GM18505 (cell line): Measurements from ENCODE around the gene MB21D2.

Experiments
- ATAC-seq: cut with Tn5 transposase; IDR thresholded peaks from one replicate; pipeline ENCODE4 v1.9.1; 2021; ENCODE audit not compliant: unreplicated experiment
- POLR2A ChIP-seq: IDR thresholded peaks from 4 replicates; pipeline ENCODE4 v1.6.1; 2011; ENCODE audit warnings: borderline replicate concordance; ENCODE audit not compliant: insufficient read depth, insufficient read length; ENCODE audit errors: extremely low read depth

MB21D2 gene

DNA sequence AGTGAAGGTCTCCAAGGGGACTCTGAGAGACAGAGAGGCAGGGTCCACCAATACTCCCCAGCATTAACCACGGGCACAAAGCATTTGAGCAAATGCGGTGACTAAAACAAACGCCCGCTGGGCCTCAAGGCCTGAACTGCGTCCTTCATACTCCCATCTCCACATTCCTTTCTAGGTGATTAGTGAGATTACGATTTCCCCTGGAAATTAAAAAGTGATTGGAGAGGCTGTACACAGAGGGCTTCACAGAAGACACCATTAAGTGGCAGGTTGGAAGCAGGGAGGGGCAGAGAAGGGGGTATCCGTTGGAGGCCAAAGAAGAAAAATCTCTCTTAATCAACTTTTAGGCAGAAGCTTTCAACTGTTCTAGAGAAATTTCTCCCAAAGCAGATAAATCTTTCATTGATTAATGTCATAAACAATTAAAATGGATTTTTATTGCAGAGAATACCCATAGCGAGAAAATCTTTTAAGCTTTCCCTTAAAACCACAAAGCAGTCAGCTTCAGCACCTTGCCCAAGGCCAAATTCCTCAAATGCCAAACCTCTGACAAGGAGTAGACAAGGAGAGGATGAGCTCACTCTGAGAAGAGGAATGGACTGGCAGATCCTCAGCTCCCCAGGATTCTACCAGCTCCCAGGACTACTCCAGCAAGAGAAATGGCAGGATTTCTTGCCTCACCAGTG, 38.2 kb downstream of the MB21D2 start:
- ATAC-seq: no peak
- TF ChIP-seq POLR2A: no peak

DNA sequence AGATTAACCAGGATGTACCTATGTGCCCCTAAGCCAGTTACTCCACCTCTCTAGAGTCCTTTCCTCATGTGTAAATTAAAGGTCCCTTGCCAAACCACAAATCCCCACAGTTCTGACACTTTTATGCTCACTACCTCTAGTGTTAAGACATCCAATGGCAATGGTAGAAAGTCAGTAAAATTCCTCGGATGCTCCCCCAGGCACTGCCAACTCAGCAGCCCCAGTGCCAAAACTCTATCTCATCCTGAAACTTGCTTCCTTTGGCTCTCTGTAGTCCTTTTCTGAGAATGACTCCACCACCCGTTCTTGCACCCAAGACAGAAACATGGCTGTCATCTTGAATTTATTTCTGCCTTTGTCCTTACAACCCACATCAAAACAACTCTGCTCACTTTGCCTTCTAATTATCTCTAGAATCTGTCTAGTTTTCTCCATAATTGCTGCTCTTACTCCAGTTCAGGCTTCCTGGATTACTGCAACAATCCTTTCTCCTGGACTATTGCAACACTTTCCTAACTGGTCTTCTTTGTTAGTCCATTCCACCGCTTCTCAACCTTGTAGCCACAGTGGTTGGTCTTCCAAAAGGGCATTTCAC, 41.6 kb downstream of the MB21D2 start:
- ATAC-seq: no peak
- no peak for TF ChIP-seq POLR2A

DNA sequence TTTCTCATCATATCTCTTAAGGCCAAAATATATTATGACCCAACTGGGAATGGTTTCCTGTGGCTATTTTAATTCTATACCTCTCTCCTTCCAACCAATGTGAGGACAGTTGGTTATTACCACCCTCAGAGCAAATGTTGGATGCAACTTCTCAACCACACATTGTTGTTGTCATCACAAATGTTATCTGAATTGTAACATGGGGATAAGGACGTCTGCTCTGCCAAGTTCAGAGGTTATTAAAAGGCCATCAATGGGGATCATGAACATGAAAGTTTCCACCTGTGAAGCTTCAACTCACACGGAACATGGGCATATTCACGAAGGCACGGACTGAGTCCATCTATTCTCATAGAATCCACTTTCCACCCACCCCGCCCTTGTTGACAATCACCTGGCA, 46.8 kb downstream of the MB21D2 start:
- ATAC-seq: no peak
- TF ChIP-seq POLR2A: no peak

DNA sequence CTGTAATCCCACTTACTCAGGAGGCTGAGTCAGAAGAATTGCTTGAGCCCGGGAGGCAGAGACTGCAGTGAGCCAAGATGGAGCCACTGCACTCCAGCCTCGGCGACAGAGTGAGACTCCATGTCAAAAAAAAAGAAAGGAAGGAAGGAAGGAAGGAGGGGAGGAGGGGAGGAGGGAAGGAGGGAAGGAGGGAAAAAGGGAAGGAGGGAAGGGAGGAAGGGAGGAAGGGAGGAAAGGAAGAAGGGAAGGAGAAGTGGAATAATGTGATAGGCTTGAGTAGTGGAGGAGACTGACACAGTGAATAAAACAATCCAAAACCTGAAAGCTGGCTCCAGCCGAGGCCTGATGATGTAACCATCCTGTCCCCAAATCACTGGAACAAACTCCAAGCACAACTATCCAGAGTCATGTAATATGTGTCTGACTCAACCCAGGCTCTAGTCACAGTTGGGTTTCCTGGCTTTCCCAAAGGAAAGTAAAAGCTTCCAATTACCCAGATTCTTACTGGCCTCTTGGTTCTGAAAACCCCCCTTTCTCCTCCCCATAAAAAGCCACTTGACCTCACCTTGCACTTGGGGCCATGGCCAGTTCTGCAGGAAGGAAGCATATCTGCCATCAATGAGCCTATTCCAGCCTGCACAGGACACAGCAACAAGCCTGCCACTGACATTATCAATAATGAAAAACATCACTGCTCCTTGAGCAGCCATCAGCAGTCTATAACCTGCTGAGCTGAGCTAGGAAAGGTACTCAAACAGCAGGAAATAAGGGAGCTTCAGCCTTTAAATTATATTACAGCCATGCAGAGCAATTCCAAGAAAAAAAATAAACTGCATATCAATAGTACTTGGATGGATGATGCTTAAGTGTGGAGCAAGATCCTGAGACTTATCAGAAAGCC, 48.3 kb downstream of the MB21D2 start:
- ATAC-seq: no peak
- TF ChIP-seq POLR2A: no peak

DNA sequence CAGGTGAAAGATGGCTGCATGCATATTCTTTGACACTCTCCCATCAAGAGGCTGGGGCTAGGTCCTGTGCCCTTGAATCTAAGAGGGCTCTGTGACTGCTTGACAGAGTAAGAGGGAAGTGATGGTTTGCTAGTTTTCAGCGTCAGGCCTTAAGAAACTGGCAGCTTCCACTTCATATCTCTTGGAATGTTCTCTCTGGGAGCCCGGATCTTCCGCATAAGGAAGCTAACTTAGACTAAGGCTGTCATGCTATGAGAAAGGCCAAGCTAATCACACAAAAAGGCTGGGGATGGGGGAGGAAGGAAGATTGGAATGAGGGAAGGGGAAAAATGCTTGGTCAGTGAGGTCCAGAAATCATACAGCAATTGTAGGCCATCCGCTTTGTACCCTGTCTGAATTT, 50.0 kb downstream of the MB21D2 start:
- ATAC-seq: no peak

DNA sequence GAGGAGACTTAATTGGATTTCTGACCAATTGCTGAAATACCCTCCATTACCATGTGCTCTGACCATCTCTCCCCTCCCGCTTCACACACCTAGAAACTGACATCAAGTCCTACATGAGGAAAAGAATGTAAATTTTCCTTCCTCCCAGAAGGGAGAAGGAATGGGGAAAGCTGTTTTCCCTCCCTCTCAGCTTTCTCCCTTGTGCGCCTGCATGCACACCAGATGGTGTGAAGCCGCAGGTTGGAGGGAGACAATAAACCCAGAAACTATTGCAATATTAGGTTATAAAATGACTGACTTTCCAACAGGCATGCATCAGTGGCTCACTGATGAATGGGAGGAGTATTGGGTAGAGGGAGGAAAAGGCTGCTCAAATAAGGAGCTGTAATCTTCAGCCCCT, 50.9 kb downstream of the MB21D2 start:
- no peak for ATAC-seq
- TF ChIP-seq POLR2A: no peak

More for the DNA sequence above, 50.0 kb downstream of the MB21D2 start:
- no peak for TF ChIP-seq POLR2A

DNA sequence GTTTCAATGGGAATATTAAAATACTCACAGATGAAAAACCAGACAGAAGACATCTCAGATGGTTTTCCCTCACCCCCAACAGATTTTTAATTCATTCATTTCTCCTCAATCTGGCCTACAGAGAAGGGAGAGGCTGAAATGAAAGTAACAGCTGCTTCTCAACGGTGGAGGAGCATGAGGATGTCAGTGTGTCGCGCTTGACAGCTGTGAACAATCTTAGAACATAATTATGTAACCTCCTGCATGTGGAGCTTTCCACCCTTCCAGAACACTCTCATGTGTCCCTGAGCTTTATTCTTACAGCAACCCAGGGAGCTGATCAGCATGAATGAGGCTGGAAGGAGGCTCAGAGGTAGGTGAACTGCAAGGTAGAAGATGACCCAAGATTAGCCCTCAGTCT, 52.7 kb downstream of the MB21D2 start:
- TF ChIP-seq POLR2A: no peak
- no peak for ATAC-seq

DNA sequence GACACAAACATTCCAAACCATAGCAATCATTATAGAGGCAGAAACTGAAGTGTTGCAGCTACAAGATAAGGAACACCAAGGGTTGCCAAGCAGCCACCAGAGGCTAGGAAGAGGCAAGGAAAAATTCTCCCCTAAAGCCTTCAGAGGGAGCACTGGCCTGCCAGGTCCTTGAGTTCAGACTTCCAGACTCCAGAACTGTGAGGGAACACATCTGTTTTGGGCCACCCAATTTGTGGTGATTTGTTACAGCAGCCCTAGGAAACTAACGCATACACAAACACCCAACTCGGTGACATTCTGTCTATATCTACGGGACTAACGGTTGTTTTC, 54.6 kb downstream of the MB21D2 start:
- no peak for ATAC-seq
- TF ChIP-seq POLR2A: no peak

DNA sequence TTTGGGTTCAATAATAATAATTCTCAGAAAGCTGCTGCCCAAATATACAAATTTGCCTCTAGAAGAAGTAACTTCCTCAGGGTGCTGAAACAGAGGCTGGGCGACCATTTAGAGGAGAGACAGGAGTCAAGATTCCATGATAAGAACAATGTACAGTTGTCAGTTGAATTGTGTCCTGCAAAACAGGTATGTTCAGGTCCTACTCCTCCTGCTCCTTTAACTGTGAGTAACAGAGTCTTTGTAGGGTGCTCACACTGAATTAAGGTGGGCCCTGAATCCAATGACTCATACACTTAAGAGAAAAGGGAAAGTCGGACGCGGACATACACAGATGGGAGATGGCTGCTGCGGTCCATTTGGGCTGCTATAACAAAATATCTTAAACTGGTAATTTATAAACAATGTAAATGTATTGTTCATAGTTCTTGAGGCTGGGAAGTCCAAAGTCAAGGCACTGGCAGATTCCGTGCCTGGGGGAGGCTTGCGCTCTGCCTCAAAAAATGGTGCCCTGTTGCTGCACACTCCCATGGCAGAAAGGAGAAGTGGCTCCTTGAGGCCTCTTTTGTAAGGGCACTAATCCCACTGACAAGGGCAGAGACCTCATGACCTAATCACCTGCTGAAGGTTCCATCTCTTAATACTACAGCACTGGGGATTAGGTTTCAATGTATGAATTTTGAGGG, 55.1 kb downstream of the MB21D2 start:
- TF ChIP-seq POLR2A: no peak
- no peak for ATAC-seq

DNA sequence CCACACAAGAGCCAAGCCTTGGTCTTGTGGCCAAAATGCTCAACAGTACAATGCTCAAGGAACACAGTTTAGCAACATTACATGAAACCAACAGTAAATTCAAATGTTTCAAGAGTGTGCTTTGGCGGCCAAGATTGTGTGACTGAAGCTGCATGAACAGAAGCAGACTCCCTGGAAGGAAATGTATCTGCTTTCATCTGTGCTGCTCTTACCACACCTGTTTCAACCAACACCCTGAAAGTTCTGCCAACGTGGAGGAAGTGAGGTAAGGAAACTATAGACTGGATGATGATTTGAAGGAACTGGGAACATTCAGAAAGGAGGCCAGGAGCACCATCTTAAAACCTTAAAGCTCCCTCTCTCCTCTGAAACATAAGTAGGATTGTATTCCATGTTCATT, 55.7 kb downstream of the MB21D2 start:
- ATAC-seq: no peak
- no peak for TF ChIP-seq POLR2A

DNA sequence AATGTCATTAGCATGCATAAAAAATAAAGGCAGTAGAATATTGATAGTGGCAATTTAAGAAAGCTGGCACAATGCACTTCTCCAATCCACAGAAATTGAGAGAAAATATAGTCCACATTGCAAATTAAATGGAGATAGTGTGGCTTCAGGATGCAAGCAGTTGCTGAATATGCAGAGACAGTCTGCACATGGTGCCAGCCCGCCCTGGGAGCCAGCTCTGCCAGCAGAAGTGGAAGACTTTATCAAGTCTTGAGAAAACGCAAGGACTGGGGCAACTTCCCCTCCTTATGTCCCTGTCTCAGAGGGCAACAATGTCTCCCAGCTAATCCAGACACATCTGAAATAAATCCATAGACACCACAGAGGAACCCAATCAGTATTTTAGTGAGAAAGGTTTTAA, 57.2 kb downstream of the MB21D2 start:
- ATAC-seq: no peak
- TF ChIP-seq POLR2A: no peak

DNA sequence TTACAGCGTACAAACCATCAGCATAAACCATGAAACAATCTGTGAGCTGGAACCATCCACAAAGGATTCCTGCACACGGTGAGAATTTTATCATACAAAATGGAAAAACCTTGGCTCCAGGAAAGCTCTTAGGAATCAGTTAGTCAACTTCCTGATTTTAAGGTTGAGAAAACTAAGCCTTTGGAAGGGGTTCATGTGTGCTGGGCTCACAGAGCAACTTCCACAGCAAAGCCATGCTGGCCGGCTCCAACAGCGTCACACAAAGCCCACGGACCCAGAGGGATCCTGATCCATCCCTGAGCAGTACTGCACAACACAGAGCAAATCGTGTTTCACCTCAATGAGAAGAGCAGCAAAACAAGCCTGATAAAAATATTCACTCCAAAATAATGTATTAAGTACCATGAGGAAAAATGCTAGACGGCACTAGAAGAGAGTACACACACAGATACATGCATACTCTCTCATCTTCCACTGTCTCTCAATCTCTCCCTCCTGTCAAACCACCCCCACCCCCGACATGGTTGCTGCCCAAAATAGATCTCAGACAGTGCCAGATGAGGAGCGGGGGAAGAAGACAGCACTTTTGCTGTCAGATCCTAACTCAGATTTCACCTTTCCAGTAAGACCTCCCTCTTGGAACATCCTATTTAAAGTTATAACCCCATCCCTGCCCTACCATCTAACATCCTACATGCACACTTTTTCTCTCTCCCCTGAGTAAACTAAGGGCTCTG, 58.6 kb downstream of the MB21D2 start:
- no peak for ATAC-seq

DNA sequence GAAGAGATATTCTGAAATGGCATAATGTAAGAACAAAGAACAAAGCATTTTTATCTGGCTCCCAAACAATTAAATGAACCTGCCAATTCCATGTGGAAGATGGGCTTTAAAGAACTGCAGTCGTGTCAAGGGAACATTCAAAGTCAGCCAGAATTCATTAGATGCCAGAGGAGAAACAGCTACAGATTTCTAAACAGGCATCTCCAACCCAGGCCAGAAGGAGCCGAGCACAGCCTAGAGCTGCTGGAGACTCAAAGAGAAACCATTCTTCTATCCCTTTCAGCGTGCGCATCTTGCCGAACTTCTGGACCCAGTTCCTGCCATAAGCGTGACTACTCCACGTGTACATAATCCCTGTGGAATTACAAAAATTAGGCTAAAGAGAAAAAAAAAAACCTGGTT, 60.4 kb downstream of the MB21D2 start:
- ATAC-seq: no peak
- no peak for TF ChIP-seq POLR2A

More for the DNA sequence above, 58.6 kb downstream of the MB21D2 start:
- TF ChIP-seq POLR2A: no peak

DNA sequence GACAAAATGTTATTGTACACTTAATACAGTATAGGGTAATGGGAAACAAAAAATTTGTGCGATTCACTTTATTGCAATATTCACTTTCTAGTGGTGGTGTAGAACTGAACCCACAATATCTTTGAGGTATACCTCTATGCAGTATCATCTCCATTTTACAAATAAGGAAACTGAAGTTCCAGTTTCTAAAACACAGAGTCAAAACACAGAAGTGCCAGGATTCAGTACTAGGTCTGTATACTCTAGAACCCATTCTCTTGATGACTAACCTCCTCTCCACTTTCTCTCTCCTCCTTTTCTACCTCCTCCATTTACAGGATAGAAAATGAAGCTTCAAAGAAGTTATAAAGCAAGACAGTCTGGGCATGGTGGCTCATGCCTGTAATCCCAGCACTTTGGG, 62.2 kb downstream of the MB21D2 start:
- no peak for ATAC-seq
- TF ChIP-seq POLR2A: no peak
